GM12878 (cell line): Measurements from ENCODE around the gene MAPT.

Experiments used
- EP300 ChIP-seq, 2 experiments: fragments of 150-350 bp in 1 of 2; IDR thresholded peaks; 2 replicates each; pipeline ENCODE4 v1.6.1; 2011 to 2012; ENCODE audit warnings: low read depth in 2 of 2, low read length in 2 of 2, borderline replicate concordance in 1 of 2, improper control_type of control experiment in 1 of 2, inconsistent platforms in 1 of 2; ENCODE audit not compliant: control insufficient read depth in 1 of 2
- RFX5 ChIP-seq: IDR thresholded peaks from 2 replicates; pipeline ENCODE4 v1.6.1; 2011; ENCODE audit warnings: low read depth, low read length, improper control_type of control experiment

DNA sequence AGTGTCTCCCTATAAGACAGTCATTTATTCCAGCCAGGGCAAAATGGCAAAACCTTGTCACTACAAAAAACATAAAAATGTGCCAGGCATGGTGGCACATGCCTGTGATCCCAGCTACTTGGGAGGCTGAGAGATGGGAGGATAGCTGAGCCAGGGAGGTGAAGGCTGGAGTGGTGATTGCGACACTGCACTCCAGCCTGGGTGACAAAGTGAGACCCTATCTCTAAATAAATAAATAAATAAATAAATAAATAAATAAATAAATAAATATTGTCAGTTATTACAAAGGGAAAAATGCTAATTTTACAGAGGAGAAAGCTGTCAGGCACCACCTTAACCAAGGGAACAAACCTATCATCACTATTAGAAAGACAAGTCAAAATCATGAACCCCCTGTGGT is 180.2 kb downstream of the MAPT start:
- no peak for TF ChIP-seq EP300 (IDR thresholded peaks at IDR 0.05; ENCODE audit: borderline replicate concordance in 1 of 2, control insufficient read depth in 1 of 2, low read depth in 2 of 2, low read length in 2 of 2)
- no peak for TF ChIP-seq RFX5
